Breast epithelium (tissue), 4 donors: ENCODE measurements around the gene ECE1. TPM values are rescaled to one million over a fixed set of nuclear protein-coding genes. Genes with fewer than 3 reads are reported as not detected.

Experiments
- DNase-seq, 2 donors: peaks; one replicate each; pipeline ENCODE4 v3.0.0-alpha.2; 2019; ENCODE audit warnings: low spot score in 2 of 2
- H3K27ac ChIP-seq, 2 donors: fragments of 200-600 bp; sonication (generic) in 1 of 2; one replicate each; pipeline ENCODE4 v1.5.1; 2016 to 2019; ENCODE audit warnings: mild to moderate bottlenecking in 1 of 2
- H3K27me3 ChIP-seq, 2 donors: fragments of 200-600 bp; sonication (generic) in 1 of 2; one replicate each; pipeline versions ENCODE4 v1.5.1 to v1.6.0; 2017 to 2019; ENCODE audit warnings: control low read depth in 1 of 2, mild to moderate bottlenecking in 1 of 2
- H3K36me3 ChIP-seq: fragments of 200-600 bp; one replicate; pipeline ENCODE4 v1.5.1; 2019
- H3K4me1 ChIP-seq, 2 donors: fragments of 200-600 bp; sonication (generic); one replicate each; pipeline ENCODE4 v1.5.1; 2016 to 2019; ENCODE audit warnings: control low read depth in 1 of 2
- H3K4me3 ChIP-seq, 3 donors: fragments of 200-600 bp; sonication (generic); 1 replicate in 2 of 3; 2 replicates in 1 of 3; pipeline ENCODE4 v1.5.1; 2016 to 2019; ENCODE audit warnings: mild to moderate bottlenecking in 3 of 3, moderate library complexity in 2 of 3
- H3K9me3 ChIP-seq, 2 donors: fragments of 200-600 bp; sonication (generic) in 1 of 2; one replicate each; pipeline ENCODE4 v1.5.1; 2016 to 2019; ENCODE audit warnings: control low read depth in 1 of 2
- CTCF ChIP-seq, 3 donors: fragments of 450-650 bp; IDR thresholded peaks; one replicate each; pipeline ENCODE4 v1.5.1; 2016 to 2017; ENCODE audit warnings: antibody characterized with exemption in 3 of 3, mild to moderate bottlenecking in 3 of 3, moderate library complexity in 3 of 3
- POLR2A ChIP-seq: fragments of 450-650 bp; IDR thresholded peaks from one replicate; pipeline ENCODE4 v1.6.1; 2016; ENCODE audit warnings: antibody characterized with exemption, mild to moderate bottlenecking, moderate library complexity
- POLR2AphosphoS5 ChIP-seq, 3 donors: sonication (generic); formaldehyde crosslinking; IDR thresholded peaks; one replicate each; pipeline ENCODE4 v1.6.1; 2017; ENCODE audit warnings: antibody characterized with exemption in 3 of 3
- intact Hi-C: fragments of 100-400 bp; cut with DNase I; formaldehyde crosslinking; loops from one replicate; pipeline ENCODE4 v1.15.1; 2023; ENCODE audit warnings: low total_unique reads
- total RNA-seq, 3 donors: library from RNA; depleted of rRNA; stranded (reverse); fragments of >200 nt; gene quantifications; one replicate each; pipeline ENCODE4 v1.1.0, GENCODE V29; 2016

Gene ECE1
- total RNA-seq, 3 donors from 2014 or later = 62.6 to 121 (median 112) TPM

GRCh38 chr1:21240706-21241105 is 49.6 kb downstream of the ECE1 start:
- no peak for DNase-seq
- H3K4me1 ChIP-seq = no peaks in the 10 kb centered on the region
- TF ChIP-seq POLR2AphosphoS5 (IDR thresholded peaks at IDR 0.05) = no peak
- no peak for TF ChIP-seq POLR2A
- TF ChIP-seq CTCF (IDR thresholded peaks at IDR 0.05) = no peak
- H3K9me3 ChIP-seq = no peaks in the 10 kb centered on the region
- H3K4me3 ChIP-seq = no peak overlapping the region
- no peak overlapping the region for H3K27ac ChIP-seq
- H3K36me3 ChIP-seq = peaks cover 3% of the 10 kb centered on the region
- H3K27me3 ChIP-seq = no peaks in the 10 kb centered on the region
- intact Hi-C loops = no loop called here

GRCh38 chr1:21239221-21239620 is 51.0 kb downstream of the ECE1 start:
- intact Hi-C loops = no loop called here
- H3K36me3 ChIP-seq = peaks cover 3% of the 10 kb centered on the region
- no peak for DNase-seq
- no peak overlapping the region for H3K4me3 ChIP-seq
- H3K9me3 ChIP-seq = no peaks in the 10 kb centered on the region
- no peak overlapping the region for H3K27ac ChIP-seq
- no peaks in the 10 kb centered on the region for H3K27me3 ChIP-seq
- TF ChIP-seq POLR2AphosphoS5 (IDR thresholded peaks at IDR 0.05) = no peak
- TF ChIP-seq CTCF (IDR thresholded peaks at IDR 0.05) = no peak
- no peak for TF ChIP-seq POLR2A
- H3K4me1 ChIP-seq = no peaks in the 10 kb centered on the region

- Histone ChIP-seq H3K4me1 (no peaks in the 10 kb centered on the region), H3K4me3 (no peak overlapping the region), H3K27me3 (no peaks in the 10 kb centered on the region), H3K36me3 (no peaks in the 10 kb centered on the region), H3K27ac (no peak overlapping the region), H3K9me3 (no peaks in the 10 kb centered on the region)
- no peak for DNase-seq
- intact Hi-C loops = no loop called here
- no peak for TF ChIP-seq POLR2AphosphoS5 (IDR thresholded peaks at IDR 0.05)
- TF ChIP-seq CTCF (IDR thresholded peaks at IDR 0.05) = no peak
- TF ChIP-seq POLR2A = no peak
These were observed 52.0 kb downstream of the ECE1 start for GRCh38 chr1:21238141-21238800.

GRCh38 chr1:21237446-21238088 is 52.7 kb downstream of the ECE1 start:
- H3K4me3 ChIP-seq = no peak overlapping the region
- no peaks in the 10 kb centered on the region for H3K36me3 ChIP-seq
- no peaks in the 10 kb centered on the region for H3K27me3 ChIP-seq
- no peak for DNase-seq
- H3K9me3 ChIP-seq = no peaks in the 10 kb centered on the region
- no peak overlapping the region for H3K27ac ChIP-seq
- intact Hi-C loops = no loop called here
- H3K4me1 ChIP-seq = no peaks in the 10 kb centered on the region
- TF ChIP-seq CTCF (IDR thresholded peaks at IDR 0.05) (no peak), POLR2AphosphoS5 (IDR thresholded peaks at IDR 0.05) (no peak), POLR2A (no peak)

- no peaks in the 10 kb centered on the region for H3K4me1 ChIP-seq
- H3K27me3 ChIP-seq = no peaks in the 10 kb centered on the region
- intact Hi-C loops = no loop called here
- no peak for DNase-seq
- peak overlapping the region in 1 of 2 donors; percentile 13 for H3K27ac ChIP-seq
- no peak overlapping the region for H3K4me3 ChIP-seq
- H3K36me3 ChIP-seq = no peaks in the 10 kb centered on the region
- H3K9me3 ChIP-seq = no peaks in the 10 kb centered on the region
- TF ChIP-seq POLR2A (no peak), POLR2AphosphoS5 (IDR thresholded peaks at IDR 0.05) (no peak), CTCF (IDR thresholded peaks at IDR 0.05) (no peak)
These were observed 54.1 kb downstream of the ECE1 start for GRCh38 chr1:21236178-21236577.
